Breast epithelium (tissue), 4 donors: Measurements from ENCODE around the gene PDE6H. TPM values are rescaled to one million over a fixed set of nuclear protein-coding genes. Genes with fewer than 3 reads are reported as not detected.

ENCODE experiments used
- DNase-seq, 2 donors: peaks; one replicate each; pipeline ENCODE4 v3.0.0-alpha.2; 2019; ENCODE audit warnings: low spot score in 2 of 2
- H3K27ac ChIP-seq, 2 donors: fragments of 200-600 bp; sonication (generic) in 1 of 2; one replicate each; pipeline ENCODE4 v1.5.1; 2016 to 2019; ENCODE audit warnings: mild to moderate bottlenecking in 1 of 2
- H3K27me3 ChIP-seq, 2 donors: fragments of 200-600 bp; sonication (generic) in 1 of 2; one replicate each; pipeline versions ENCODE4 v1.5.1 to v1.6.0; 2017 to 2019; ENCODE audit warnings: control low read depth in 1 of 2, mild to moderate bottlenecking in 1 of 2
- H3K36me3 ChIP-seq: fragments of 200-600 bp; one replicate; pipeline ENCODE4 v1.5.1; 2019
- H3K4me1 ChIP-seq, 2 donors: fragments of 200-600 bp; sonication (generic); one replicate each; pipeline ENCODE4 v1.5.1; 2016 to 2019; ENCODE audit warnings: control low read depth in 1 of 2
- H3K4me3 ChIP-seq, 3 donors: fragments of 200-600 bp; sonication (generic); 1 replicate in 2 of 3; 2 replicates in 1 of 3; pipeline ENCODE4 v1.5.1; 2016 to 2019; ENCODE audit warnings: mild to moderate bottlenecking in 3 of 3, moderate library complexity in 2 of 3
- H3K9me3 ChIP-seq, 2 donors: fragments of 200-600 bp; sonication (generic) in 1 of 2; one replicate each; pipeline ENCODE4 v1.5.1; 2016 to 2019; ENCODE audit warnings: control low read depth in 1 of 2
- POLR2A ChIP-seq: fragments of 450-650 bp; IDR thresholded peaks from one replicate; pipeline ENCODE4 v1.6.1; 2016; ENCODE audit warnings: antibody characterized with exemption, mild to moderate bottlenecking, moderate library complexity
- POLR2AphosphoS5 ChIP-seq, 3 donors: sonication (generic); formaldehyde crosslinking; IDR thresholded peaks; one replicate each; pipeline ENCODE4 v1.6.1; 2017; ENCODE audit warnings: antibody characterized with exemption in 3 of 3
- intact Hi-C: fragments of 100-400 bp; cut with DNase I; formaldehyde crosslinking; loops from one replicate; pipeline ENCODE4 v1.15.1; 2023; ENCODE audit warnings: low total_unique reads
- total RNA-seq, 3 donors: library from RNA; depleted of rRNA; stranded (reverse); fragments of >200 nt; gene quantifications; one replicate each; pipeline ENCODE4 v1.1.0, GENCODE V29; 2016
- TF ChIP-seq, protein P1 (sequence below), 3 donors: fragments of 450-650 bp; IDR thresholded peaks; one replicate each; pipeline ENCODE4 v1.5.1; 2016 to 2017; ENCODE audit warnings: antibody characterized with exemption in 3 of 3, mild to moderate bottlenecking in 3 of 3, moderate library complexity in 3 of 3

Gene PDE6H
- total RNA-seq, 3 donors from 2014 or later = not detected

DNA sequence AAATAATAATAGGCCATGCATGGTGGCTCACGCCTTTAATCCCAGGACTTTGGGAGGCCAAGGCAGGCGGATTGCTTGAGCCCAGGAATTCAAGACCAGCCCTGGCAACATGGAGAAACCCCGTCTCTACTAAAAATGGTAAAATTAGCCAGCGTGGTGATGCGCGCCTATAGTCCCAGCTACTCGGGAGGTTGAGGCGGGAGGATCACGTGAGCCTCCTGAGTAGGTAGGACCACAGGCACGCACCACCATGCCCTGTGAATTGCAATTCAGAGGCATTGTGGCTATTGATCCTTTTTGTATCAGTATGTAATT, 13.8 kb upstream of the PDE6H start:
- H3K9me3 ChIP-seq = no peaks in the 10 kb centered on the region
- no peaks in the 10 kb centered on the region for H3K36me3 ChIP-seq
- DNase-seq = no peak
- H3K4me3 ChIP-seq = peak overlapping the region in 2 of 3 donors; percentile 2 to 61
- no peaks in the 10 kb centered on the region for H3K4me1 ChIP-seq
- TF ChIP-seq POLR2AphosphoS5 (IDR thresholded peaks at IDR 0.05) = no peak
- TF ChIP-seq POLR2A = no peak
- TF ChIP-seq, protein P1, sequence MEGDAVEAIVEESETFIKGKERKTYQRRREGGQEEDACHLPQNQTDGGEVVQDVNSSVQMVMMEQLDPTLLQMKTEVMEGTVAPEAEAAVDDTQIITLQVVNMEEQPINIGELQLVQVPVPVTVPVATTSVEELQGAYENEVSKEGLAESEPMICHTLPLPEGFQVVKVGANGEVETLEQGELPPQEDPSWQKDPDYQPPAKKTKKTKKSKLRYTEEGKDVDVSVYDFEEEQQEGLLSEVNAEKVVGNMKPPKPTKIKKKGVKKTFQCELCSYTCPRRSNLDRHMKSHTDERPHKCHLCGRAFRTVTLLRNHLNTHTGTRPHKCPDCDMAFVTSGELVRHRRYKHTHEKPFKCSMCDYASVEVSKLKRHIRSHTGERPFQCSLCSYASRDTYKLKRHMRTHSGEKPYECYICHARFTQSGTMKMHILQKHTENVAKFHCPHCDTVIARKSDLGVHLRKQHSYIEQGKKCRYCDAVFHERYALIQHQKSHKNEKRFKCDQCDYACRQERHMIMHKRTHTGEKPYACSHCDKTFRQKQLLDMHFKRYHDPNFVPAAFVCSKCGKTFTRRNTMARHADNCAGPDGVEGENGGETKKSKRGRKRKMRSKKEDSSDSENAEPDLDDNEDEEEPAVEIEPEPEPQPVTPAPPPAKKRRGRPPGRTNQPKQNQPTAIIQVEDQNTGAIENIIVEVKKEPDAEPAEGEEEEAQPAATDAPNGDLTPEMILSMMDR (IDR thresholded peaks at IDR 0.05) = no peak
- intact Hi-C loops = no loop called here
- no peaks in the 10 kb centered on the region for H3K27me3 ChIP-seq
- peak overlapping the region; percentile 69 to 86 for H3K27ac ChIP-seq

DNA sequence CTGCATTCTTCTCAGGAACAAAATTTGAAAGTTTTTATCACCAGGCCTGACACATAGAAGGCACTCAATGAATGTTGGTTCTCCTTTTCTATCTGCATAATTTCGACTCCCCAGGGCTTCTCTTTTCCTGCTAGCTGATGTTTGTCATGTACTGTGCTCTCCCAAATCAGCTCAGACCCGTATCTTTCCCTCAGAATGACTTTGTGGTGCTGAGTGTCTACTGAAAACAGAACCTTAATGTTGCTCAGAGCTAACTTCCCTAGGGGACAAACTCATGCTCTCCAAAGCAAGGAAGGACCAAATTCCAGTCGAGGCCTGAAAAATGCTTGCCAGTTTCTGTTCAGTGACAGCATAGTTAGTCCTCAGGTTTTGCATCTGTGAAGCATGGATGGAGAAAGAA, 13.4 kb upstream of the PDE6H start:
- Histone ChIP-seq H3K4me3 (peak overlapping the region in 2 of 3 donors; percentile 53 to 61), H3K9me3 (no peaks in the 10 kb centered on the region), H3K4me1 (no peaks in the 10 kb centered on the region), H3K27ac (peak overlapping the region; percentile 69 to 86), H3K27me3 (no peaks in the 10 kb centered on the region), H3K36me3 (no peaks in the 10 kb centered on the region)
- DNase-seq = no peak
- intact Hi-C loops = no loop called here
- no peak for TF ChIP-seq POLR2A
- TF ChIP-seq, protein P1 (IDR thresholded peaks at IDR 0.05) = no peak

DNA sequence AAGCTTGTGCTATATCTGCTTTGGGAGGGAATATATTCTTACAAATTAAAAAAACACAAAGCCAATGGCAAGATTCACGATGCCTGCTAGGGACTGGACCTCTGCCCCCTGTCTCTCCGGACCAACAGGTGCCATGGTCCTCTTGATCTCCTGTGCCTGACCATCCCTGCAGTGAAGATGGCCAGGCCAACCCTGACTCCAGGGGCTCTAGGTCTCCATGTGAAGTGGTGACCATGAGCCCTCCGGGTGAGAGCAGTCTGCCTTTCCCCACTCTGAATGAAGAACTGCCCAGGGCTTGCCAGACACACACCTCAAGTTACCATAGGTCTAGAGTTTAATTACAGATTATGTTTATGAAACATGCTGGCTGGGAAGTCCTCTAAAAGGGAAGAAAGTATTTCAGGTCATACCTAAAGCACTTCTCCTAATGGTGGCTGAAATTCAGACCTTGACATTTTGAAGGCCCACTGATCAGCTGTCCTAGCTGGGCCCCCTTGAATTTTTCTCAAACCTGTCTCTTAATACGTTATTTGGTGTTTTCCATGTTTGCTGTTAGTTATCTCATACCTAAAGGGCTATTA, 12.8 kb upstream of the PDE6H start:
- peak overlapping the region; percentile 69 to 86 for H3K27ac ChIP-seq
- DNase-seq = no peak
- H3K27me3 ChIP-seq = no peaks in the 10 kb centered on the region
- peak overlapping the region; percentile 40 to 61 (median 53) for H3K4me3 ChIP-seq
- no peaks in the 10 kb centered on the region for H3K9me3 ChIP-seq
- no peaks in the 10 kb centered on the region for H3K4me1 ChIP-seq
- intact Hi-C loops = no loop called here
- H3K36me3 ChIP-seq = no peaks in the 10 kb centered on the region
- TF ChIP-seq POLR2AphosphoS5 (IDR thresholded peaks at IDR 0.05) (no peak), POLR2A (no peak)
- TF ChIP-seq, protein P1 (IDR thresholded peaks at IDR 0.05) = no peak

DNA sequence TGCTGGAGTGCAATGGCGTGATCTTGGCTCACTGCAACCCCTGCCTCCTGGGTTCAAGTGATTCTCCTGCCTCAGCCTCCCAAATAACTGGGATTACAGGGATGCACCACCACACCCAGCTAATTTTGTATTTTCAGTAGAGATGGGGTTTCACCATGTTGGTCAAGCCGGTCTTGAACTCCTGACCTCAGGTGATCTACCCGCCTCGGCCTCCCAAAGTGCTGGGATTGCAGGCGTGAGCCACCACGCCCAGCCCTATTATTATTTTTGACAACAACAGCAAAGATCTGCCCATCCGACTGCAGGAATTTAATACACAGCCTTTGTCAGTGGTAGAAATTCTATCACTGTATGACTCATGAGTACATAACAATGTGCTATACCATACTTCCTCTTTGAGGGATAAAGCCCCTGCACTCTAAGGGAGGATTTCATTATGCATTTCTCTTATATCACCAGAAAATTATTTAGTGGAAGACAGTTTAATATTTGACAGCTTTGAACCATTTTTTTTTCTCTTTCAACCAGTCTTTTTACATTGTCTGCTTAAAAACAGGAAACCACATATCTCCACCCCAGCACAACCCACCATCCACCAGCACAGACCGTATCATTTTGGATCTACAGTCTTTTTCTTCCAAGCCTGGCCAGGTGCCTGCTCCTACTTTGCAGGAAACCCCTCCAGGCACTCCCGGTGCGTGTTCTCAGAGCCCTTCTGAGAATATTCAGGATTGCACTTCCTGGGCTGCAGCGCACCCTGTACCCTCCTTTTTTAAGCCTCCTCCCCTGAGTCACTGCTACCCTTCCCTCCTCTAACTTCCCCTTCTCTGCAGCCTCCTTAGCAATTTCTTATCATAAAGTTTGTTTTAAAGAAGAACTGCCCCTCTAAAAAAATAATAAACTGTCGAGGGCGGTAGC, 12.0 kb upstream of the PDE6H start:
- DNase-seq = no peak
- intact Hi-C loops = no loop called here
- H3K9me3 ChIP-seq = no peaks in the 10 kb centered on the region
- H3K27ac ChIP-seq = peak overlapping the region; percentile 69 to 86
- no peaks in the 10 kb centered on the region for H3K4me1 ChIP-seq
- TF ChIP-seq, protein P1 (IDR thresholded peaks at IDR 0.05) = no peak
- TF ChIP-seq POLR2AphosphoS5 (IDR thresholded peaks at IDR 0.05) (peak in 1 of 3 donors; percentile 1), POLR2A (no peak)
- no peaks in the 10 kb centered on the region for H3K36me3 ChIP-seq
- no peaks in the 10 kb centered on the region for H3K27me3 ChIP-seq
- peak overlapping the region; percentile 40 to 61 (median 53) for H3K4me3 ChIP-seq
